ENCODE data around the gene NCOA7.
A peak's percentile ranks its signal among the peaks of the same experiment; 100 is the strongest.

NCOA7 gene

GRCh38 chr6:125750692-125751333 lies 39.9 kb upstream of the NCOA7 start:
- H3K27ac ChIP-seq (ENCODE audit: low read depth, low read length, poor library complexity, severe bottlenecking), result peak overlapping the region; percentile 73
- H3K9me2 ChIP-seq (ENCODE audit: low read depth, low read length), result no peaks in the 10 kb centered on the region
- peak overlapping the region; percentile 75 for H3K9ac ChIP-seq (ENCODE audit: low read length)
- H3K36me3 ChIP-seq (ENCODE audit: insufficient read depth, low read length), result peaks cover 34% of the 10 kb centered on the region
- no peak overlapping the region for H2AFZ ChIP-seq (ENCODE audit: low read length)
- peak overlapping the region; percentile 81 for H3K4me2 ChIP-seq (ENCODE audit: low read length)
- H4K20me1 ChIP-seq (ENCODE audit: insufficient read depth, low read length), result no peaks in the 10 kb centered on the region
- H3K4me3 ChIP-seq (ENCODE audit: low read depth, low read length, poor library complexity, severe bottlenecking), result peak overlapping the region; percentile 72
- H3K4me1 ChIP-seq (ENCODE audit: insufficient read depth, low read length, severe bottlenecking), result peaks cover 71% of the 10 kb centered on the region
- H3K27me3 ChIP-seq (ENCODE audit: insufficient read depth, low read length), result no peaks in the 10 kb centered on the region
- no peaks in the 10 kb centered on the region for H3K9me3 ChIP-seq (ENCODE audit: low read length)
- TF ChIP-seq CTCF (IDR thresholded peaks at IDR 0.05; ENCODE audit: low read length) (no peak), EZH2 (IDR thresholded peaks at IDR 0.05; ENCODE audit: borderline replicate concordance, low read length) (no peak)
- H3F3A ChIP-seq (ENCODE audit: insufficient read depth, low read length), result peaks cover 4% of the 10 kb centered on the region; the same call in 1 of the 2 replicates
- H3K79me2 ChIP-seq (ENCODE audit: insufficient read depth, low read length), result peaks cover 18% of the 10 kb centered on the region

- peak overlapping the region; percentile 72 for H3K4me3 ChIP-seq (ENCODE audit: low read depth, low read length, poor library complexity, severe bottlenecking)
- H3K4me2 ChIP-seq (ENCODE audit: low read length), result peak overlapping the region; percentile 81
Observed at GRCh38 chr6:125751334-125751916, 39.3 kb upstream of the NCOA7 start.

DNA sequence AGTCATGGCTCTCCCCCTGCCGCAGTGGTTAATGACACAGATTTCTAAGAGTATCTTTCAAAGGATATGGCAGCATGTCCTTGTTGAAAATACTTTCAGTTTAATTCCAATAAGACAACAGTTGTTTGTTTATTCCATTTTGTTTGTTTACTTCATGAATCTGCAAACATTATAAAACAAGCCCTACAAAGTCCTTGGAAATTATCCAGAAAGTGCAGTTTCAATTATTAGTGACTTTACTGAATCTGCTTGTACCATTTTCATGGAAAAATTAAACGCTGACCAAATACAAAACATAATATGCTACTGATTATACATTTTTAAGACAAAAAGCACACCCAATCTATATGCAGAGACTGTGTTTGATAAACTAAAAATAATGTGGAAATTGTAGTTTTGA lies 38.0 kb upstream of the NCOA7 start:
- Histone ChIP-seq H3K27me3 (ENCODE audit: insufficient read depth, low read length) (no peaks in the 10 kb centered on the region), H3K9me2 (ENCODE audit: low read depth, low read length) (no peaks in the 10 kb centered on the region), H3K4me1 (ENCODE audit: insufficient read depth, low read length, severe bottlenecking) (peaks cover 54% of the 10 kb centered on the region), H3K9me3 (ENCODE audit: low read length) (no peaks in the 10 kb centered on the region), H2AFZ (ENCODE audit: low read length) (no peak overlapping the region), H4K20me1 (ENCODE audit: insufficient read depth, low read length) (no peaks in the 10 kb centered on the region), H3F3A (ENCODE audit: insufficient read depth, low read length) (no peaks in the 10 kb centered on the region), H3K36me3 (ENCODE audit: insufficient read depth, low read length) (peaks cover 49% of the 10 kb centered on the region), H3K27ac (ENCODE audit: low read depth, low read length, poor library complexity, severe bottlenecking) (no peak overlapping the region), H3K79me2 (ENCODE audit: insufficient read depth, low read length) (peaks cover 18% of the 10 kb centered on the region), H3K4me3 (ENCODE audit: low read depth, low read length, poor library complexity, severe bottlenecking) (peak overlapping the region; percentile 72), H3K4me2 (ENCODE audit: low read length) (peak overlapping the region; percentile 81), H3K9ac (ENCODE audit: low read length) (no peak overlapping the region; the same call in 1 of the 2 replicates)
- no peak for TF ChIP-seq EZH2 (IDR thresholded peaks at IDR 0.05; ENCODE audit: borderline replicate concordance, low read length)
- no peak for TF ChIP-seq CTCF (IDR thresholded peaks at IDR 0.05; ENCODE audit: low read length)

More at GRCh38 chr6:125751334-125751916, 39.3 kb upstream of the NCOA7 start:
- H3K9ac ChIP-seq (ENCODE audit: low read length), result peak overlapping the region; percentile 75
- TF ChIP-seq EZH2 (IDR thresholded peaks at IDR 0.05; ENCODE audit: borderline replicate concordance, low read length) (no peak), CTCF (IDR thresholded peaks at IDR 0.05; ENCODE audit: low read length) (no peak)
- H3K27ac ChIP-seq (ENCODE audit: low read depth, low read length, poor library complexity, severe bottlenecking), result peak overlapping the region; percentile 73
- H3K27me3 ChIP-seq (ENCODE audit: insufficient read depth, low read length), result no peaks in the 10 kb centered on the region
- peaks cover 4% of the 10 kb centered on the region; the same call in 1 of the 2 replicates for H3F3A ChIP-seq (ENCODE audit: insufficient read depth, low read length)
- no peaks in the 10 kb centered on the region for H3K9me3 ChIP-seq (ENCODE audit: low read length)
- peaks cover 37% of the 10 kb centered on the region for H3K36me3 ChIP-seq (ENCODE audit: insufficient read depth, low read length)
- H2AFZ ChIP-seq (ENCODE audit: low read length), result no peak overlapping the region
- H3K9me2 ChIP-seq (ENCODE audit: low read depth, low read length), result no peaks in the 10 kb centered on the region
- peaks cover 18% of the 10 kb centered on the region for H3K79me2 ChIP-seq (ENCODE audit: insufficient read depth, low read length)
- H3K4me1 ChIP-seq (ENCODE audit: insufficient read depth, low read length, severe bottlenecking), result peaks cover 67% of the 10 kb centered on the region
- no peaks in the 10 kb centered on the region for H4K20me1 ChIP-seq (ENCODE audit: insufficient read depth, low read length)
